ENCODE results near the gene GPBP1L1. TPM values are rescaled to one million over a fixed set of nuclear protein-coding genes. Genes with fewer than 3 reads are reported as not detected.

GPBP1L1 gene
- total and polyA plus RNA-seq, 2 of the 4 experiments (the other 2 are of a cell fraction) = 31.5 to 57.4 TPM

DNA sequence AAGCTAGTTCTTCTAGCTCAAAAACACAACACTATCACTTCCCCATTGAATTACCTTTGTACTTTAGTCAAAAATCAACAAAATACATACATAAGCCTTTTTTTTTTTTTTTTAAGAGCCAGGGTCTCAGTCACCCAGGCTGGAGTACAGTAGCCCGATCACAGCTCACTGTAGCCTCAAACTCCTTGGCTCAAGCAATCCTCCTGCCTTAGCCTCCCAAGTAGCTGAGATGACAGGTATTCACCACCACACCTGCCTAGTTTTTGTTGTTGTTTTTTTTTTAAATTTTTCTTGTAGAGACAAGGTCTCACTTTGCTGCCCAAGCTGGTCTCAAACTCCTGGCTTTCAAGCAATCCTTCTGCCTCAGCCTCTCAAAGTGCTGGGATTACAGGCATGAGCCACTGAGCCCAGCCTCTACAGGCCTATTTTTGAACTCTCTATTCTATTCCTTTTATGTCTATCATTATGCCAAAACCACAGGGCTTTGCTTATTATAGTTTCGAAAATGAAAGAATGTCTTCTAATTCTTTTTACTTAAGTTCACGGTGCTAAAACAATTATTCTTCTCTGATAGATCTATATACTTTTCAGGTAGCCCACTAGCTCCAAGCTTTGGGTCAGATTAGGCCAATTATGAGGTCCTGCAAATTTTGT, 29.6 kb downstream of the GPBP1L1 start:
- intact Hi-C loops (cut with micrococcal nuclease) = no loop called here
- Histone ChIP-seq H3K4me2 (ENCODE audit: low read depth, low read length) (no peak overlapping the region), H3K9ac (ENCODE audit: low read depth, low read length) (no peak overlapping the region), H2BK5ac (ENCODE audit: low read depth, low read length, poor library complexity, severe bottlenecking) (no peak overlapping the region), H3K4me1 (ENCODE audit: control insufficient read depth, insufficient read depth, low read length) (peaks cover 2% of the 10 kb centered on the region; the same call in 1 of the 2 replicates), H3K79me1 (ENCODE audit: low read depth in 1 of 2, low read length in 2 of 2) (peaks cover 30 to 55% of the 10 kb centered on the region in 2 experiments), H3K14ac (replicated peaks; ENCODE audit: low read depth, low read length) (no peak overlapping the region), H3K23ac (ENCODE audit: low read depth, low read length) (no peak overlapping the region), H2BK15ac (ENCODE audit: low read depth, low read length) (no peak overlapping the region), H2BK120ac (ENCODE audit: low read depth, low read length) (no peak overlapping the region), H3K4me3 (ENCODE audit: insufficient read depth, low read depth, low read length) (no peak overlapping the region), H4K20me1 (ENCODE audit: insufficient read depth, low read length) (peaks cover 11% of the 10 kb centered on the region; the same call in 1 of the 2 replicates), H3K9me3 (ENCODE audit: control insufficient read depth, insufficient read depth, low read length) (no peaks in the 10 kb centered on the region), H3K27me3 (ENCODE audit: control insufficient read depth, insufficient read depth, low read length) (no peaks in the 10 kb centered on the region), H2AK9ac (replicated peaks; ENCODE audit: low read depth, low read length, poor library complexity) (no peak overlapping the region), H4K91ac (ENCODE audit: insufficient read depth, low read depth, low read length) (no peak overlapping the region), H2AK5ac (ENCODE audit: low read depth, low read length) (no peak overlapping the region), H3K18ac (ENCODE audit: low read depth, low read length) (no peak overlapping the region), H3K36me3 (ENCODE audit: control insufficient read depth, insufficient read depth, low read length) (peaks cover 49% of the 10 kb centered on the region), H3K56ac (ENCODE audit: extremely low read depth, insufficient read depth, low read length) (no peak overlapping the region), H3K9me1 (ENCODE audit: insufficient read depth, low read length) (no peaks in the 10 kb centered on the region), H3K4ac (ENCODE audit: low read depth, low read length) (no peak overlapping the region), H4K8ac (ENCODE audit: low read depth in 2 of 2, low read length in 2 of 2) (no peak overlapping the region), H3K27ac (ENCODE audit: insufficient read depth, low read length) (no peak overlapping the region), H2BK20ac (ENCODE audit: low read depth, low read length) (no peak overlapping the region), H2AFZ (replicated peaks; ENCODE audit: low read length, poor library complexity) (no peak overlapping the region), H4K5ac (ENCODE audit: low read depth, low read length) (no peak overlapping the region)
- no CpG with 5 or more reads among the region's 3 CpGs for WGBS, 2 experiments (ENCODE audit: extremely low coverage in 2 of 2, insufficient read length in 1 of 2)
- in situ Hi-C loops (cut with MboI; ENCODE audit: low sequenced_read_pairs) = no loop called here
- CTCF ChIA-PET = interaction anchor here (0.6 kb wide), 1 partner anchor 305 kb away, joined by 8 read pairs; no protein-coding TSS in a partner anchor
- POLR2A ChIA-PET (ENCODE audit: unreplicated experiment) = no interaction called here
- dilution Hi-C loops (cut with HindIII; ENCODE audit: low sequenced_read_pairs, unreplicated experiment) = no loop called here
- no TSS peak for BruUV-seq (replicated peaks)
- ATAC-seq (ENCODE audit: low read depth) = no peak
- no peak for DNase-seq
- no peak for TF ChIP-seq MAZ (IDR thresholded peaks at IDR 0.05; ENCODE audit: borderline replicate concordance, low read depth, low read length)
- TF ChIP-seq, protein P1, sequence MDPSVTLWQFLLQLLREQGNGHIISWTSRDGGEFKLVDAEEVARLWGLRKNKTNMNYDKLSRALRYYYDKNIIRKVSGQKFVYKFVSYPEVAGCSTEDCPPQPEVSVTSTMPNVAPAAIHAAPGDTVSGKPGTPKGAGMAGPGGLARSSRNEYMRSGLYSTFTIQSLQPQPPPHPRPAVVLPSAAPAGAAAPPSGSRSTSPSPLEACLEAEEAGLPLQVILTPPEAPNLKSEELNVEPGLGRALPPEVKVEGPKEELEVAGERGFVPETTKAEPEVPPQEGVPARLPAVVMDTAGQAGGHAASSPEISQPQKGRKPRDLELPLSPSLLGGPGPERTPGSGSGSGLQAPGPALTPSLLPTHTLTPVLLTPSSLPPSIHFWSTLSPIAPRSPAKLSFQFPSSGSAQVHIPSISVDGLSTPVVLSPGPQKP (IDR thresholded peaks at IDR 0.05; ENCODE audit: borderline replicate concordance, low read depth, low read length) = no peak
- TF ChIP-seq, protein P2, sequence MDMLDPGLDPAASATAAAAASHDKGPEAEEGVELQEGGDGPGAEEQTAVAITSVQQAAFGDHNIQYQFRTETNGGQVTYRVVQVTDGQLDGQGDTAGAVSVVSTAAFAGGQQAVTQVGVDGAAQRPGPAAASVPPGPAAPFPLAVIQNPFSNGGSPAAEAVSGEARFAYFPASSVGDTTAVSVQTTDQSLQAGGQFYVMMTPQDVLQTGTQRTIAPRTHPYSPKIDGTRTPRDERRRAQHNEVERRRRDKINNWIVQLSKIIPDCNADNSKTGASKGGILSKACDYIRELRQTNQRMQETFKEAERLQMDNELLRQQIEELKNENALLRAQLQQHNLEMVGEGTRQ (IDR thresholded peaks at IDR 0.05; ENCODE audit: low read depth, low read length) = no peak
